DMS153 treated with DMSO at 0.1 percent for 48 hours (cell line): Measurements from ENCODE around the gene CELA3B.
"Not testable (repeated sequence)": the region's sequence is repeated elsewhere in the genome, so short reads cannot be mapped to it uniquely, and the experiment has no call there.

ENCODE experiments used
- DNase-seq: peaks from one replicate; lab custom pipeline; 2025; ENCODE audit not compliant: unreplicated experiment; lab: John Stamatoyannopoulos, UW

Gene CELA3B, protein sequence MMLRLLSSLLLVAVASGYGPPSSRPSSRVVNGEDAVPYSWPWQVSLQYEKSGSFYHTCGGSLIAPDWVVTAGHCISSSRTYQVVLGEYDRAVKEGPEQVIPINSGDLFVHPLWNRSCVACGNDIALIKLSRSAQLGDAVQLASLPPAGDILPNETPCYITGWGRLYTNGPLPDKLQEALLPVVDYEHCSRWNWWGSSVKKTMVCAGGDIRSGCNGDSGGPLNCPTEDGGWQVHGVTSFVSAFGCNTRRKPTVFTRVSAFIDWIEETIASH

DNA sequence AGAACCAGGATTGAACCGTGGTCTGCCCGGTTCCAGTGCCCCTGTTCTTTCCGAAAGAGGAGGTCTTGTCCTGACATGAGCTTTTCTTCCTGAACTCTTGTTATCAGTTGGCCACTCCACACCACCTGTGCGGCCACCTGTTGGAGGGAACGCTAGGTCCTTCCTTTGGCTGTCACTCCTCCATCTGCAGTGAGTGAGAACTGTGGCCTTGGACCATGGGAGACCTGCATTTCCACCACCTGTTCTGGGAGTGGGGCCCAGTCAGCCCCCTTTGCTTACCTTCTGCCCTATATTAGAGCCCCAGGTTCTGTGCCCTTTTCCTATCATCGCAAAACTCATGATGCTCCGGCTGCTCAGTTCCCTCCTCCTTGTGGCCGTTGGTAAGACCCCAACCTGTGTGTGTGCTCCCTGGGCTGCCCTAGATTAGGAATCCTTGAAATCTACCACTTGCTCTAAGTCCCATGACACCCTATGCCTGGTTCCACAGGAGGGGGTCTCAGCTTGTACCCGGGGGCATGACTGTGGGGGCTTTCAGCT, at the start of gene CELA3B:
TSS of gene CELA3B (plus strand) at position 320 of the 537 bp plus-strand sequence. CDS start at position 338, 18 bp downstream.
- not testable (repeated sequence) for DNase-seq

DNA sequence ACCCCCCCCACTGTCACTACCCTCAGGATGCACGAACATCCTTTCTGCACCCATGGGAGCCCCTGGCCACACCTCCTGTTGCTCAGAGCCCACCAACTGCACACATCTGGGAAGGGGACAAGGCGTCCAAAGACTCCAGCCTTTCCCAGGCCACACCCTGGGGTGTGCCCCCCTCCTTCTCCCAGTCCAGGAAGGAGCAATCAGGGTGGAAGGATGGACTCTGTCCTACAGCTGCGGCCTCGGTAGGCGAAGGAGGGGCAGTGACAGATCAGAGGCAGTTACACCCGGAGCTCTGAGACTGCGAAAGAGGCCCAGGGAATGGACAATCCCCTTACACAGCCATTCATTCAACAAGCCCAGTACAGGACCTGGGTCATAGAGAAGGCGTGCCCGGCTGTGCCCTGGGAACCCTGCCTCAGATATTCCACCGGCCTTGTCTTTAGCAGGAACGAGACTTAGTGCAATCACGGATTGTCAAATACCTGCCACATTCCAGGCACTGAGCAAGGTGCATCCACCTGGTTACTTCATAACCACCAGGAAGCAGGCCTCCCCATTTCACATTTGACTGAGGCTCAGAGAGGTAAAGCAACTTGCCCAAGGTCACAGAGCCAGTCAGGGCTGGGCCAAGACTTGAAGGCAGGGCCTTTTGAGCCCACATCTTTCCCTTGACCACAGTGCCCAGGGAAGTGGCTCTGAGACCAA, 49.1 kb upstream of the CELA3B start:
- no peak for DNase-seq

DNA sequence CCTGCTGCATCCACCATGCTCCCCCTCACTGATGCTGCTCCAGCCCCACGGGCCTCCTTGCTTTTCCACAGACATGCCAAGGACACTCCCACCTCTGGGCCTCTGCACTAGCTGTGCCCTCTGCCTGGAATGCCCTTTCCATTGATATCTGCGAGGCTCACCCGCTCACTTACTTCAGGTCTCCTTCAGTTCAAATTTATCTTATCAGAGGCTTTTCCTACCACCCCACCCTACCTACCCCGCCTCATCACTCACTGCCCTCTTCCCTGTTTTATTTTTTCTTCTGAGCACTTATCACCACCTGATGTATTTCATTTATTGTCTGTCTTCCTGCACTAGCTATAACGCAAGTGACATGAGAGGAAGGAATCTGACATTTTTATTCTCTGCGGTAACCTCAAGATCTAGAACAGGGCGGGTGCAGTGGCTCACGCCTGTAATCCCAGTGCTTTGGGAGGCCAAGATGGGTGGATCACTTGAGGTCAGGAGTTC, 46.7 kb upstream of the CELA3B start:
- DNase-seq = no peak

DNA sequence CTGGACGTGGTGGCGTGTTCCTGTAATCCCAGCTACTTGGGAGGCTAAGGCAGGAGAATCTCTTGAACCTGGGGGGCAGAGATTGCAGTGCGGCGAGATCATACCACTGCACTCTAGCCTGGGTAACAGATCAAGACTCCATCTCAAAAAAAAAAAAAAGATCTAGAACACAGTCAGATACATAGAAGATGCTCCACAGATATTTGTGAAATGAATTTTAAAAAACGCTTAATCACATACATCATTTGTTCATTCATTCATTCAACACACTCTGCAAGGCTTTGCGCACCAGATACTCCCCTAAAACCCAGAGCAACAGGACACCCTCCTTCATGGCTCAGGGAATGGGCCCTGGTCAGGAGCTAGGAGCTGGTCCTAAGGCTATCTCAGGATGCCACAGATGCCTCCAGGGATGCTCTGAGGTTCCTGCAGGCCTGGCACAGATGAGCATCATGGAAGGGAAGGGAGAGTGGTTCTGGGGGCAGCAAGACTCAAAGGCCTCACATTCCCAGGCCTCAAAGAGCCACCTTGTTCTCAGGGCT, 46.1 kb upstream of the CELA3B start:
- no peak for DNase-seq

DNA sequence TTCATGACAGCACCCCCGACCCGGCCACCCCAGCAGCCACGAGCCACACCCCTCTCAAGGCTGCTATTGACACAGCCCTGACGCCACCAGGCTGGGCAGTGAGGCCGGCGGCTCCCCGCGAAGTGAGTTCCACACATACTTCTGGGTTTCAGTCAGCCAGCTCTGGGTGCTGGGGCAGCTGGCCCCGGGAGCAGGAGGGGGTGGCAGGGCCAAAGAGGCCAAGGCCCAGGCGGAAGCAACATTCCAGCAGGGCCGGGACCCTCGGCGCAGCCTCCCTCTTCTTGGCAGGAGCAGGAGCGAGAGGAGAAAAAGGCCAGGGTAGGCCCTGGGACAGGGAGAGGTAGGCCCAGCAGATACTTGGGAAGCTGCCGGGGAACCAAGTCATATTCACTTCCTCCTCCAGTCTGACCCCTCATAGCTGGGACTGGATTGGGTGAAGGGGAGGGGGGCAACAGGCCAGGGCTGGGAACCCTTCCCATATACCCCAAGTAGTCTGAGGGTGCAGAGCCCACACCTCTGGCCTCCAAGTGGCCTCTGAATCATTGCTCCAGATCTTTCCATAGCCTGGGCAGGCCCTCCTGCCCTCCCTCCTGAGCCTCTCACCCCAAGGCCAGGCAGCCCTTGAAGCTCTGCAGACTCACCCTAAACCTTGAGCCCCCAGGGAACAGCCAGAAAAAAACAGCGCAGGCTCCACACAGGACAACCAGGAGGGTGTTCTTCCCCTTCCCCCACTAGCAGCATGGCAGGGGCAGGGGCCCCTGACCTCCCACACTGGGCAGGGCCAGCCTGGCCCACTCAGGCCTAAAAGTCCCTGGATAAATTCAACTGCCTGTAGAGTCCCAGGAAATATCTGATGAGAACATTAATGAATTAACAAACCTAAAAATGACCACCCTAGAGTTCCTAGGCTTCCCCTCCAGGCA, 45.4 kb upstream of the CELA3B start:
- no peak for DNase-seq

DNA sequence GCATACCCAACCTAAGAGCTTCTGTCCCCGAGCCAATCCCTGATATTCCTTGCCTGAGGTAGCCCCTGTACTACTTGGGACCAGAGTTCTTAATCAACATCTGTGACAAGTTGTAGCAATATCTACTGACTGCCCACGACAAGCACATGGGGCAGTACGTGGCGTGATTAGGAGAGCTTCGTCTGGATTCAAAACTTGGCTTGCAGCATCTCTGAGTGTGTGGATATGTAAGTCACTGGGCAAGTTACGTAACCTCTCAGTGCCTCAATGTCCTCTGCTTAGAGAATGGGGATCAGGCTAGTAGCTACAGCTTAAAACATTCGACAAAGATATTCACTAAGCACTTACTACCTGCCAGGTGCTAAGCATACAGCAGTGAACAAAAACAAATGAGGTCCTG, 44.7 kb upstream of the CELA3B start:
- DNase-seq = no peak

DNA sequence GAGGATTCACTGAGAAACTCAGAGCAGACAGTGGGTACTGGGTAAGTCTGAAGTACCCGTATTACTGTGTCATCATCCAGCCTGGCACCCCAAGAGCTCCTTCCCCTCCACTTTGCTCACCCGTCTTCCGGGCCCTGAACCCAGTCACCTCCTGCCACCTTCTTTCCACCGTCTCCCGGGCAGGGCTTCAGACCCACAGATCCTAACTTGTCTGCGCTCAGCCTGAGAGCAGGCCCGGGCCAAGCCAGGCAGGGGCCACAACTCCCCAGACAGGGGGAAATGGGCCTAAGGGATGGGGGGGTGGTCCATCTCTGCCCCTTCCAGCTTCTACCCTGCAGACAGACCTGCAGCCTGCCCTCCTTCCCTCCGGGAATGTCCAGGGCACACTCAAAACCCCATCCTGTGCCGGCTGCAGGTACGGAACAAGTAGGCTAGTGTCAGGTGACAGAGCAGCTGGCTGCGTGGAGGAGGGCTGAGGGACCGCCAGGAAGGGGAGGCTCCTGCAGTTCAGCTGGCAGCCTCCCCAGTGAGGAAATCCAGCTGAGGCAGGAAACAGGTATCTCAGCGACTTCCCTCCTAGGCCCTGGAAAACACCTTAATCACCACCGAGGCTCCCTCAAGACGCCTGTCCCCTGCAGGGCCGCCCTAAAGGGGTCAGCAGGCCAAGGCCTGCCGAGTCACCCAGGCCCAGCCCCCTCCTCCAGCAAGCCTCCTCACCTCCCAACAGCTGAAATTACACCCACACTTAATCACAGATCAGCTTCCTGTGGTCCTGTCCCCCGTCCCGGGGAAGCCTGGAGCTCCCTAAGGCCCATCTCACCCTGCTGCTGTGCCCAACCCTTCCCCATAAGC, 43.2 kb upstream of the CELA3B start:
- peak; percentile 62 for DNase-seq

DNA sequence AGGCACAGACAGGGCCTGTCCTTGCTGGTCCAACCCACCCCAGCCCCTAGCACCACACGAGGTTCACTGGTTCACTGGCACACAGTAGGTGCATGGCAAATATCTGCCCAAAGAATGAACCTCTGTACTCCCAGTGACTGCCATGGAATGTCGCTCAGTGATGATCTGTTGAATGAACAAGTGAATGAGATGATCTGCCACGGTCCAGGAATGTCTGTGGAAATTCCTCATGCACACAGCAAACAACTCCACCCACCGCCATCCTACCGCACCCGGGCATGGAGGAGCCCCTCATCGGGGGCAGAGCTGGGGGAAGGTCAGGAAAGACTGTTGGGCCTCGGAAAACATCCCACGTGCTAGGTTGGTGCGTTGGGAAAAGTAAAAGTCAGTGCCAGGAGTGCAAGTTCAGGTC, 41.4 kb upstream of the CELA3B start:
- DNase-seq = no peak

DNA sequence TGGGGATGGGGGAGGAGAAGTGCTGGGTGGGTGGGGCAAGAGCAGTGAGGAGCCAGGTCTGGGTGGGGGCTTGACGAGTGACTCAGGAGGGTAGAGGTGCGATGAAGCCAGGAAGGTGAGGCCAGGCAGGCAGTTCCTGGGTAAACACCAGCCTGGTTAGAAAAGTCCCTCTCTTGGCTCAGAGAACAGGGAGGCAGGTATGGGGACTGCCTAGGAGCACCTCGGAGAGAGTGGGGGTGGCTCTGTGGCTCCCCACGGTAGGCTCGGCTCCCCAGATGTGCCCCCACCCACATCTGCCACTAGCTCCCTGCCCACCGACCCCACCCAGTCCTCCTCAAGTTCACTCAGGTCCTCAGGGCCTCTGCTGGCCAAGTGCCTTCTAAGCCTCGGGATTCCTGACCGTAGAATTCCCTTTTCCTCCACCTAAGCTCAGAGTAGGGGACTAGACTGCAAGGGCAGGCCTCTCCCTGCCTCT, 40.9 kb upstream of the CELA3B start:
- DNase-seq = no peak

DNA sequence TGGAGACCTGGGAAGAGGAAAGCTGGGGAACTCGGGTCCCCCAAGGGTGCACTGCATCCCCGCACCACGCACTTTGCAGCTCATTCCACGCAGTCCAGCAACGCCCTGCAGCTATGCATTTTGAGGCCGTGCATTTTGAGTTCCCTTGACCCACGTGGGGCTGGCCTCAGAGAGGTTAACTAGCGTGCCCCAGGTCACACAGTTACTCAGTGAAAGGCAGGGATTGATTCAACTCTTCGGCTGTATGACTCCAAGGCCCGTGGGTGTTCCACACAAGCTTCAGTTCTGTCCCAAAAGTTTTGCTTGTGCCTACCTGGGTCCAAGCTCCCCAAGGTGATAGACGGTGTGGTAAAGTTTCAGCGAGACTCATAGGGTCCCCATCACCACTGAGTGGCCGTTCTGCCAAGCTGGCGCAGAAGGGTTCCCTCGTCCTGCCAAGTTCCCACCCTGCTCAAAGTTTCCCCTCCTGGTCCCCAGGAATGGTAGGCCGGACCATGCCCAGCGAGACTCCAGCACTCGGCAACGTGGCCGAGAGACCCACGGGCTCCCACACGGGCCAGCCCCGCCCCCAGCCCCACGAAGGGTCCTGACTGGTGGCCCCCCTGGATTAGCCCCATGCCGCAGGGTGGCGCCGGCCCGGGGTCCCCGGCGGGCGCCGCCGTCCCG, 40.3 kb upstream of the CELA3B start:
- no peak for DNase-seq

DNA sequence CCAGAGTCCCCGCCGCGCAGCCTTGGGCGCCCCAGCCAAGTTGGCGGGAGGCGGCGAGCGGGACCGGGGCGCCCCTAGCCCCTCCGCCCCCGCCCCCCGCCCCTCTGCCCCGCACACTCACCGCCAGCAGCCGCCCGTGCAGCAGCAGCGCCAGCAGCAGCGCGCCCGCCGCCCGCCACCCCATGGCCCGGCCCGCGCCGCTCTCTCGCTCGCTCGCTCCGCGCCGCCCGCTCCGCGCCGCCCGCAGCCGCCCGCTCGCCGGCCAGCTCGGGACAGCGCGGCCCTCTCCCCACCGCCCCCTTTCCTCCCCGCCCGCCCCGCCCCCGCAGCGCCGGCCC, 39.8 kb upstream of the CELA3B start, which contains the start of gene HSPG2:
TSS of gene HSPG2 (minus strand) at position 277 of the 338 bp plus-strand sequence. CDS start at position 184, 93 bp downstream.
- no peak for DNase-seq

DNA sequence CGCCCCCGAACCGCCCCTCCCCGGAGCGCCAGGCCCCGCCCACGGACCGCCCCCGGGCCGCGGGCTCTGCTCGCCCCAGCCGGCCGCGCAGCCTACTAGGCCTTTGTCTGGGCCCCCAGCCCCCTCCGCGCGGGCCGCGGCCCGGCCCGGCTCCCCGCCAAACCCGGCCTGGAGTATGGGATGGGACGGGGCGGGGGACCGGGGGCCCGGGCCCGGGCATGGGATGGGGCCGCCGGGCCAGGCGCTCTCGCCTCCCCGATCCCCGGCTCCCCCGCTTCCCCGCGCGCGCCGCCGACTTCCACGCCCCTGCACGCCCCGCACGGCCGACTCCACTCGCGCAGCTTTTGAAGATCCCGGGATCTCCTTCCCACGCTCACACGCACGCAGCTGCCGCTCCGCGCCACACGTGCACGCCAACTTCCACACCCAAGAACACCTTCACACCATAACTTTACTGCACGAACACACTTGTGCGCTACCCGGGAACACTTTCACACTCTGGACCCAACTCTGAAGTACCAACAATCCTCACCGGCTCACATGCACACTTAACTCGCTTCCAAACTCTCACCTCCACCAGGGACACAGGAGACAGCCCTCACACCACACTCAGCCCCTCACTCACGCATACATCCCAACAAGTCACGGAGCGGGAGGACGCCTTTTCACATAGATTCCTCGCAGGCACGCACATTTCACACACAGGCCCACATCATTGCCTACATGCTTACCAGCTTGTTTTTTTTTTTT, 39.3 kb upstream of the CELA3B start:
- DNase-seq = peak; percentile 38

DNA sequence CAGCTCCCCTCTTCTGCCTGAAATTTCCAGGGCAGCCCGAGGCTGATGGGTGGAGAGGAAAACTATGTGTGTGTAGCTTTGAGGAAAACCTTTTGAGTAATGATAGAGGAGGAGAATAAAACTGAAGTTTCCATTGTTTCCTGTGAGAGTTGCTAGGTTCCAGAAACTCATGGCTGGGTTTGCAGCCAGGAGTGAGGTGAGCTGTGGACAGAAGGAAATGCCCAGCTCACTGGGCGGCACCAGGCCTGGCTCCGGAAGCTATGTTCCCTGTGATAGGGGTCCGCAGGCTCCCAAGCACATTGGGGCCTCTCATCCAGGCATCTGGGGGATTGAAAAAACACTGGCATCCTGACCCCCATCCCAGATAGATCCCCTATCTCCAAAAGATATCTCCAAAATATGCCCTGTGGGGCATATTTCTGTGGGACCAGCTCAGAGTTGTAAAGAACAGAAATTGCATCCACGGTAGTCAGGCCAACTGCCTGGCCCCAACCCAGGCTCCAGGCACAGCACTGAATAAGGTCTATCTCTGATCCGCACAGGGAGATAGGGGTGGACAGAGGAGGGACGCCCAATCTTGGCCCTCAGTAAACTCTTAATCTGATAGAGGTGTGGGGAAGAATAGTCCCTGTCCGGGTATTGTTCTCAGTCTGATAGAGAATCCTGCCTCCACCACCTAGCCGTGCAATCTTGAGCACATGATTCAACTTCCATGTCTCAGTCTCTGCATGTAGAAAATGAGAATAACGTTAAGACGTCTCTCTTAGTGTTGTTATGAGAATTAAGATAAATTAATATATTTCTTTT, 37.9 kb upstream of the CELA3B start:
- no peak for DNase-seq

DNA sequence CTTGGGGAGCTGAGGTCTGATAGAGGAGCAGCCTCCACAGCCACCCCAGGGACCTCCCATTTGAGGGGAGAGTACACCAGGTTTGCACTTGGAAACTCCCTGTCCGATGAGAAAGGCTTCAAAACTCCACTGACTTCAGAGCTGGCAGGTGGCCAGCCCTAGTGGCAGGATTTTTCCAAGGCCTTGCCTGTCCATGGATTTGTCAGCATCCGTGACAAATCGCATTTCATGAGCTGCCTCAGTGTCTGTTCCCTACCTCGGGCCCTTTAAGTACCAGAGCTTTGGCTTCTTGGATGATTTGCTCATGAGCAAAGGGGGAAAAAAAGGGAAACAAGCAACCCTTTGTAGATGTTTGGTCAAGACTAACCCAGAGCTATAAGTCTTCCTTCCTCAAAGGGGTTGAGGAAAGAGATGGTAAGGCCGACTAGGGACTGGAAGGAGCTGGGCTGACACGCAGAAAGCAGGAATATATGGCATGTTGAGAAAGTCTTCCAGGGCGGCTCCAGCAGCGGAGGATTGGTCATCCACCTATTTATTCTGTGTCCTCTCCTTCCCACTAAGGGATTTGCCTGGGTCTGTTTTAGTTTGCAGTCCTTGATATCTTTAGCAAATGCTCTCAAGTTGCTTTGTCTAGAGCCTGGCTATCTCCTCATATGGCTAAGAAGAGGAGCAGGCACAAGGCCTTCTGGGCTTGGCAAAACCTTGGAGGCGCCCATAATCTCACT, 37.0 kb upstream of the CELA3B start:
- DNase-seq = no peak

DNA sequence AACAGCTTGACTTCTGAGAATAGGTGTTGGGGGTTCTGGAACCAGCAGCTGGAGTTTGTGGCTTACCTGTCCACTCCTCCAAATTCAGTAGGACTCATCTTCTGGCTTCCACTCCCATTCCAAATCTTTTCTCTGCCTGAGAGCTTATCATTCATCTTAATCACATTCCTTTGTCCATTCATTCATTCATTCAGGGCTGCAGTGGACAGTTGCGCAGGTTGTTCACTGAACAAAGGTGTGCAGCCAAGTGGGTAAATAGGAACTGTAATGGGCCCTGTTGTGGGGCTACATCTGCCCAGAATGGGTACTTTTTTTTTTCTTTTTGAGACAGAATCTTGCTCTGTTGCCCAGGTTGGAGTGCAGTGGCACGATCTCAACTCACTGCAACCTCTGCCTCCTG, 36.3 kb upstream of the CELA3B start:
- no peak for DNase-seq

DNA sequence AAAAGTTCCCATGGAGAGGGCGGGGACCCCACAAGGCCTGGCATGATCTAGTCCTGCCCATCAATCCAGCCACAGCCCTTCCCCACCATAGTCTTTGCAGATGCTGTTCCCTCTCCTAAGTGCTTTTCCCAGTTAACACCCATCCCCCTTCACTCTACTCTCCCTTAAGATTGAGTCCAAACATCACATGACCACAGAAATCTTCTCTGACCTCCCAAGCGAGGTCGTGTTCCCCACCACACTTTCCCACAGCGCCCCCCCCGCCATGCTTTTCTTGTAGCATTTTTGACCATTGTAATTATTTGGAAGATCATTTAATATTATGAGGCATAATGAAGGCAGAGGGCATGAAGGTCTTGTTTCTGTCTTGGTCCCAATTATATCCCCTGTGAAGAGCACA, 35.5 kb upstream of the CELA3B start:
- no peak for DNase-seq

DNA sequence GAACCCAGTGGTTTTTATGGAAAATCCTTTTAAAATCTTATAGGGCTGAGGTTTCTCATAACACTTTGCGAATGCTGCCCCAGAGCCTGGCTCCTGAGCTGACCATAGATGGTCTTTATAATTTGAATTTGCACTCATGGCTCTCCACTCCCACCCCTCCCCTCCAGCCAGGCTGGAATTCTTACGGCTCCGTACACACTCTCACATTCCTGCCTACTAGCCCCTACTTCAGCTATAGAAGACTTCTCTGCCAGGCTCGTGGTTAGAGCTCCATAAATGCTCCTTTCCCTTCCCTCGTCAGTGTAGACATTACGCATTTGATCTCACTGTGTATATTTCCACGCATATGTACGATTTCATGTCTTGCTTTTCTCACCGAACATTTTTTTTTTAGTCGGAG, 34.4 kb upstream of the CELA3B start:
- no peak for DNase-seq
